ENCODE data around the gene TRPM3. TPM values are rescaled to one million over a fixed set of nuclear protein-coding genes. Genes with fewer than 3 reads are reported as not detected.

Gene TRPM3
- total RNA-seq = 26.1 TPM

DNA sequence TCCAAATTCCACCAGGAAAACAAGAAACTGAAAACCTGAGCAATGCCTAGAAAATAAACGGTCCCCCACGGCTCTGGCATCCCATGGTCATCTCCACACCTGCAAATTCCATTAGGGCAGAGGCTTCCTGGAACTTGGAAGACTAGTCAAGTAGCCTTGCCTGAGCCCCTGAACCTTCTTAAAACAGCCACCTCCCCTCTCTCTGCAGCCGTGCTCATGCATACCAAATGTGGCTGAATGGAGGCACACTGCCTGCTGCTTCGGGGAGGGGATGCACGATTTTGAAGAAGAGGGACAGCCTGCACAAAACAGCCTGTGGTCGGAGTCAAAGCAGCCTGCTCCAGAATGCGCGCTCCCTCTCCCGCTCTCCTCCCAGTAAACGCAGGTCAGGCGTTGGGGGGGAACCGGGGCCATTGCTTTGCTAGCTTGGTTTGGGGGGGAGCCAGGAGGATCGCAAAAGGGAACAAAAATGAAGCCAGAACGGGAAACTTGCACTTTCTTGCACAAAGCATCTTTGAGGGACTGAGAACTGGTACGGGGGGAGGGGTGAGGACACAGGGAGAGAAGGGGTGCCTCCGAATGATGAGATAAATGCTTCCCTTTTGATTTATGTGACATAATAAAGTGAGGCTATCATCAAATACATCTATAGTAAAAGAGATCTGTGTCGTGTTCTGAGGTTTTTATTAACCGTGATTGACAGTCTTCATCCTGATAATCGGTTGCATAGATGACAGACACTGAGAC, at the start of gene TRPM3:
TRPM3 (minus strand) TSS at position 347 of the 747 bp plus-strand sequence; CDS start at position 80, 267 bp downstream.
- intact Hi-C loops (cut with DNase I) = no loop called here
- ATAC-seq (no peak), DNase-seq (ENCODE audit: low spot score) (no peak)

DNA sequence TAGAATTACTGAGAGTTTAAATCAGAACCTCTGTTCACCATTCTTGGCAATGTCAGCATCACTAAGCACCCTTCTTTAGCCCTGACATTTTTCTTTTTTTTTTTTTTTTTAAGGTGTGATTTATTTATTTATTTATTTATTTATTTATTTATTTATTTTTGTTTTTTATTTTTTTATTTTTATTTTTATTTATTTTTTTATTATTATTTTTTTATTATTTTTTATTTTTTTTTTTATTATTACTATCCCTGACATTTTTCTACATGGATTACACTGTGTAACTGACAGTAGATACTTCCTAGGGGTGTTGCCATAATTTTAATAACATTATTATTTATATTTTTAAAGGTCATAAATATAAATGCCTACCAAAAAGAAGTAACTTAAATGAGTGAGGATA, 47.0 kb upstream of the TRPM3 start:
- DNase-seq (ENCODE audit: low spot score) = no peak
- no peak for ATAC-seq
- intact Hi-C loops (cut with DNase I) = no loop called here

DNA sequence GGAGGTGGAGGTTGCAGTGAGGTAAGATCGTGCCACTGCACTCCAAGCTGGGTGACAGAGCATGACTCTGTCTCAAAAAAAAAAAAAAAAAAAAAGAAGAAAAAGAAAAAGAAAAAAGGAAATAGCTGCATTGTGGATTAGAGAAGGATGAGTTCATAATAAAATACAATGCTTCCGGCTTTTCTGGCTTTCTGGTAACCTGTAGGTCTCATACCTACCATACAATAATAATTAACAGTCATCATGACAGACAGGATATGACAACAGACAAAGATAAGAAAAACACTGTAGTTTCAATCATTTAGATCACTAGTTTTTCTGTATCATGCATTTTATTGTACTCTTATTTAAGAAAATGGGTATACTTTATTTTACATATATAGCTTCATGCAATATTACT, 40.7 kb upstream of the TRPM3 start:
- DNase-seq (ENCODE audit: low spot score) (no peak), ATAC-seq (no peak)
- intact Hi-C loops (cut with DNase I) = no loop called here

DNA sequence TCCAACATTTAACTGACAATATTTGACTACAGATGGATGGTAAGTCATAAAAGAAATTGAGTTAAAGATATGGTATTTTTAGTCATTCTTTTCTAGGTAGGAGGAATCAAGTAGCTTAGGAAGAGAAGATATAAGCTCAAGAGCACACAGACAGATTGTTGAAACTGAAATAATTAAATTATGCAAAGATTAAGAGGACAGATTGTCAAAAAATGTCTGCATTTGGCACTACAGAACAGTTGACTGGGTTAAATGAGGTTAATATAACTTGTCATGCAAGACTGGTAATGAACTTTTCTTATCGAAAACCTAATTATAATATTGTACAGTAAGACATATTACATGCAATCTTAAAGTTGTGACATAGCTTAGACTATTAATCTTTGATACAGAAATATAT, 36.3 kb upstream of the TRPM3 start:
- no peak for DNase-seq (ENCODE audit: low spot score)
- intact Hi-C loops (cut with DNase I) = no loop called here
- ATAC-seq = no peak

DNA sequence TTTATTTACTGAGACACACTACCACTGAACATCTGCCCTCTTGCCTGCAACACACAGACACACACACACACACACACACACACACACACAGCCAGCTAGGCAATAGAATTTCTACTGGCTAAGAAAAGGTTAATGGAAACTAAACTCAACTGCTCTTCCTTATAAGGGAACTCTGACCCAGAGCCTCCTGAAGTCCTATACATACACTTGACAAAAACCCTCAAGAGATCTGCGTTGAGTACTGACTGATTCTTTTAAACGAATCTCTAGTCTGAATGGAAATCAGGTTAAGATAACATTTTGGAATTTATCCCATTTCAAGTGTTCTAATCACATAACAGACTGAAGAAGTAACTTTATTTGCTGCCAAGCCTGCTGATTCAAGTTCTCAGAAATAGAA, 25.9 kb upstream of the TRPM3 start:
- ATAC-seq (no peak), DNase-seq (ENCODE audit: low spot score) (no peak)
- intact Hi-C loops (cut with DNase I) = no loop called here

DNA sequence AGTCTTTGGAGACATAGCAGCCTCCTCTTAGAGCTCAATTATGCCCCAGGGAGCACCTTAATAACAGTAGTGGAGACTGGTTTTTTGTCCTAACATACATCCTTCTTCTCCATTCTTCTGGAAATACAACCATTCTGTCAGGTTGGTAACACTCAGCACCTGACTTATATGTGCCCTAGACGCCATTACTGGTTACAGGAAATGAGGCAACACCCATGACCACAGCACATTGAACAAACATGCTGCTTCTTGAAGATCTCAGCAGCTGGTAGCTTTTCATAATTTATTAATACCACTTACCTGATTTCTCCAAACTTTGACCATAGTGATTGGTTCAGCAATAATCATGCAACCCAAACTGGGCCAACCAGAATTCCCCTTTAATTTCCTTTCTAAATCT, 25.1 kb upstream of the TRPM3 start:
- ATAC-seq (no peak), DNase-seq (ENCODE audit: low spot score) (no peak)
- intact Hi-C loops (cut with DNase I) = no loop called here

DNA sequence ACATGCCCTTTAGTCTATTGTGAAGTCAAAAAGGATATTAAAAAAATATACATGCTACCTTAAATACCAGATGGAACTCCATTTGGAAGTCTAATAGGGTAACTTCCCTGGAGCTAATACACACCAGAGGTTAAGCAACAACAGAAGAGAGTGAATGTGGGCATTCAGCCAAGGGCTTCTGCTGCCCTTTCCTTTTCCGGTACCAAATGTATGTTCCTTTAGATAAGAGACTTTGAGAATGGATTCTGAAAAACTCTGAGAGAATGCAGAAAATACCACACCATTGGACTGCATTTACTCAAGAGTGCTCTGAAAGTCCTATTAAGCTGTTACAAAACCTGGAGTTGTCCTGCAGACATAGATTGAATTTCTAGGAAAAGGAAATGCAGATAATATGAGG, 23.8 kb upstream of the TRPM3 start:
- no peak for DNase-seq (ENCODE audit: low spot score)
- no peak for ATAC-seq
- intact Hi-C loops (cut with DNase I) = no loop called here

DNA sequence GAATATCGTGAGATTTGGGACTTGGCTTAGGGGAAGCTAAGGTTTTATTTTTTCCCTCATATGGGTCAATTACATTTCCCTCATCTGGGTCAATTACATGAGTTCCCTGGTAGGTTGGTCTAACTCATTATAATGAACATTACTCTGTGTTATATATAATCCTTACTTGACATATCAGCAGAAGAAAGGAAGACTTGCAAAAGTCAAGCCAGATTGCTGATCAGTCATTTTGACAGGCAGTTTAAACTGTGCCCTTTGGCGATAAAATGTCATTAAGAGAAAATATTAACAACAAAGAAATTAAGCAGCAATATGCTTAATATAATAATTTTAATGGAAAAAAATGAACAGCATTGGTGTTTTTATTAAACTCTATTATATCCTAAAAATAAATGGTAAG, 23.1 kb upstream of the TRPM3 start:
- no peak for DNase-seq (ENCODE audit: low spot score)
- intact Hi-C loops (cut with DNase I) = no loop called here
- no peak for ATAC-seq

DNA sequence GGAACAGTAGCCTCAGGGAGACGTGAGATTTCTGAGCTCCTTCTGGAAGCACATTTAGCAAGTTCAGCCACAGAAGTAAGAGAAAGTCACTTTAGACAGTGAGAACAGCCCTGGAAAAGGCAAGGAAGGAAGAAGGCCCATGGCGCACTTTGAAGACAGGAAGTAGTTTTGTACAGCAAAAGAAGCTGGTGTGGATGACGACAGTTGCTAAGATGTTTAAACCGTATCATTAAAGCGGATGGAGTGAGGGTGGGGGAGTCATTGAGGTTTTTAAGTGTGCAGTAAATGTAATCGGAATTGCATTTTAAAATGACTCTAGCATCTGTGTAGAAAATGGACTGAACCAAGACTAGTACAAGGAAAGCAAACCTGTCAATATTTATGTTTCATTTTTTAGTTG, 15.3 kb upstream of the TRPM3 start:
- intact Hi-C loops (cut with DNase I) = no loop called here
- ATAC-seq (no peak), DNase-seq (ENCODE audit: low spot score) (no peak)

DNA sequence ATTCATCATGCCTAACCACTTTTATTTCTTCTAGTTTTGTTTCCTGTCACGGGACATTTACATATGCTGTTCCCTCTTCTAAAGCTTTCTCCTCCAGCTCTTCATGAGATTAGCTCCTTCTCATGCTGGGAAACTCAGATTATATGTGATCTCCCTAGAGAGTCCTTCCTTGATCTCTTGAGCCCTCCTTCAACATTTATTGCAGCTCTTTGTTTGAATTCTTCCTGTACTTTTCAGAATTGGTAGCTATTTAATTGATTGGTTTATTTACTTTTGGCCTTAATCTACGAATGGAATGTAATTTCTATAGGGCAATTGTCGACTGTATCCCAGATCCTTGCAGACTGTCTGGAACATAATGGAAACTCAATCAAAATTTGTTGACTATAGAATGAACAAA, 9.7 kb upstream of the TRPM3 start:
- ATAC-seq (no peak), DNase-seq (ENCODE audit: low spot score) (no peak)
- intact Hi-C loops (cut with DNase I) = no loop called here

DNA sequence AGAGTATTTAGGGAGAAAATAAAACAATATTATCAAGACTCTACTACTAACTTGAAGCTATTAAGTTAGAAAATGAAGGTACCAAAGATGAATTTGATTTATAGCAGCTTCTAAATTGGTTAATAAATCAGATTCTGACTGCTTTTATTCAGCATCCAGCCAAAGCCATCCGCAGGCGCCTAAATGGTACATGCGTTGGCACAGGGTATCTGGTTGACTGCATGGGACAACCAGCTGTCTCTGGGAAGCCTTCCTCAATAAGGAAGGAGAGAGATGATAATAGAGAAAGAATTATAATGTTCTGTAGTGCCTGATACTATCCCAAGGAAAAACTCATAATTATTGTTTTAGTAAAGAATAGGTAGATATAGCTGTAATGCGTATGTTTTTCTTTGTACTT, 9.1 kb upstream of the TRPM3 start:
- intact Hi-C loops (cut with DNase I) = no loop called here
- ATAC-seq (no peak), DNase-seq (ENCODE audit: low spot score) (no peak)

DNA sequence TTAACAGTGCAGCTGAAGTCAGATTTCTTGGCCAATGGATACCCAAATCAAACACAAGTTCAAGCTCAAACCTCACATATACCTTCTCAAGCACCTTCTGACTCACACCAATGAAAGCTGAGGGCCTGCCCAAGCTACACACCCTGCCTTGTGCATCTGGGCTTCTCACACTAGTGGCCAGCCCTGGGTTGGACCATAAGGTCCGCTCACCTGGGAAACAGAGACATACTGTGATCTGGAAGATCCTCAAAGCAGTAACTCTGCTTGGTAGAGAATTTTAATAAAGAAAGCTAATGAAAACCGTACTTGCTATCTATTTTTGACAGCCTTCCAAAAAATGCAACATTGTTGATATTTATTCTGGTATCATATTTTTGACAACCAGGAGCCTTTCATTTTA, 7.4 kb upstream of the TRPM3 start:
- ATAC-seq (no peak), DNase-seq (ENCODE audit: low spot score) (no peak)
- intact Hi-C loops (cut with DNase I) = no loop called here

DNA sequence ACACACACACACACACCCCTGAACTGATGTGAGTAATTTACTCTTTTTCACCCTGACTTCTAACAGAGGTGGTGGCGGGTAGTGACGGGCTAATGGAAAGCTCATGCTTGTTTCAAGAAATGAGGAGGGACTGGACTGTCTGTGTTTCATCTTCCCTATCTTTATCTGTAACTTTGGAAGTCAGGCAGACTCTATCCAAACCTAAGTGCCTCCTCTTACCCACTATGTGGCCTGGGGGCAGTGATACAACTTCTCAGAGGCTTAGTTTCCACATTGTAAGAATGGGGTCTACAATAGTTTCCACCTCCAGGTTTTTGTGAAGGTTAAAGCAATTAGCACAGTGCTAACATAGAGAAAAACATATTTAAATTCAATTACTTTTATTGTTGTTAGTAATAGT, 5.9 kb upstream of the TRPM3 start:
- no peak for ATAC-seq
- no peak for DNase-seq (ENCODE audit: low spot score)
- intact Hi-C loops (cut with DNase I) = no loop called here

DNA sequence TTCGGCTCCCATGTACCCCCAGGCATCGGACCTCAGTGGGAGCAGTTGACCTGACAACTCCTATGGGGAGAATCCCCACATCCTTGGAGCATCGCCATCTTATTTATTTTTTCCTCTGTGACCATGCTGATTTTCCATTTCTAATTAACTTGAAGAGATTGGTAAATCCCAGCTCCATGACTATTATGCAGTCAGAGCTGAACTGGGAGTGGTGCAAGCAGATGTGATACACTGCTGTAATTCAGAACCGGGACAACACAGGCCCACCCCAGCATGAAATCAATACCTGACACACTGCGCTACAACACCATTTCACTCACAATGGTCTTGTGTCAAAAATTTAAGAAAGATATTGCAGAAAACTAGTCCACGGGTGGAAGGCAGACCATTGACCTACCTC, 1.0 kb upstream of the TRPM3 start:
- no peak for ATAC-seq
- intact Hi-C loops (cut with DNase I) = no loop called here
- DNase-seq (ENCODE audit: low spot score) = no peak

DNA sequence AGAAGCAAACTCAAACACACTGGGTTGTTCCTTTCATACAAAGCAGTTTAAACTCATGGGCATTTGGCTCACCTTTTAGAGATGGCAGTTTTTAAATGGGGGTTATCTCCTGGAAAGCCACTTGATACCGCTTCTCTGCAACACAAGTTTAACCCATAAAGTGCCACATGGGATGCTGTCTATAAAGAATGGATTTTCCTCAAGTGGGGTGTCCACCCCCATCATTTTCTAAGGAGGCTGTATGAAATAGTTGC, 528 bp upstream of the TRPM3 start:
- intact Hi-C loops (cut with DNase I) = no loop called here
- ATAC-seq (no peak), DNase-seq (ENCODE audit: low spot score) (no peak)

DNA sequence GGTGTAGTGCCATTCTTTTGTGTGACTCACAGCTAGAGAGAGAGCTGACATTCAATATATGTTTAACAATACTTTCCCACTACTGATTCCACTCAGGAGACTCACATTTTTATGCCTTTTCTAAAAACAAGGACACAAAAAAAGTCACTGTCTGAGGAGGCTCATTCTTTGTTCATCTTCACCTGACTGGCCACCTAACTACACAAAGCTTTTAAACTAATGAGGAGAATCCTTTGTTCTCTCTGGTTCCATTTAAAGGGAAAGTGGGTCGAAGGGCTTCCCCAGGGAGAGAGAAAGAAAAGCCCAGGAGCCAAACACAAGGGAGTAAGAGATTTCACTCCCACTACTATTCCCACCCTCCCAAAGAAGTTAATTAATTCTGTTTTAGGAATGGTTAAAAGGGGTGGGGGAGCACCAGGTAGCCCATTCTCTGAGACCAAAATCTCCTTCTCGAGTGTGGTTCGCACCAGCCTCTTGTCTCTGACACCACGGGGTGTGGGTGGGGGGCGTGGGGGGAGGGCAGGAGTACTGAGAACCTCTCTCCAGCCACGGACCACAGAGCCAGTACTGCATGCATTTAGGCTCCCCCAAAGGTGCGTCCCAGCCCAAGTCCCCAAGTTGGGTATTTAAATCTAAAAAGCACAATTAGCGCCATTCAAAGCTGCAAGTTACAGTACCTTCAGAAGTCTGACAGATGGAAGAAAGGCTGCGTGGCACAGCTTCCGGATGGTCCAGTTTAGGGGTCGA, 747 bp downstream of the TRPM3 start:
- intact Hi-C loops (cut with DNase I) = no loop called here

DNA sequence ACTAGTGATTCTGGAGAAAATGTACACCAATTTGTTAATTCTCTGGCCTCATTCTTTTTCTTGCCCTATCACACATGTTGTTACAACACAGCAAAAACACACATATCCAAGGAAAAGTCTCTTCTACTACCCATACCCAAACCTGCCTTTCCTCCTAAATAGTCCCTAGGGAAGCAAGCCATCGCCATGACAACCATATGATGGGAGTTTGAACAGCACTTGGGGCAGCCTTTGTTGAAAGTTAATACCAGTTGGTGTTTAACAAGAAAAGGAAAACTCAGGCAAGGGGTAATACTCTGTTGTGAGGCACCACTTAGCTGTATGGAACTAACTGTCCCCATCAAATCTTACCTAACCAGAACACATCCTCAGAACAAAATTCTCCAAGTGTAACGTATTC, 1.7 kb downstream of the TRPM3 start:
- intact Hi-C loops (cut with DNase I) = no loop called here
- ATAC-seq (no peak), DNase-seq (ENCODE audit: low spot score) (no peak)

More for the DNA sequence above, 747 bp downstream of the TRPM3 start:
- ATAC-seq (no peak), DNase-seq (ENCODE audit: low spot score) (no peak)

DNA sequence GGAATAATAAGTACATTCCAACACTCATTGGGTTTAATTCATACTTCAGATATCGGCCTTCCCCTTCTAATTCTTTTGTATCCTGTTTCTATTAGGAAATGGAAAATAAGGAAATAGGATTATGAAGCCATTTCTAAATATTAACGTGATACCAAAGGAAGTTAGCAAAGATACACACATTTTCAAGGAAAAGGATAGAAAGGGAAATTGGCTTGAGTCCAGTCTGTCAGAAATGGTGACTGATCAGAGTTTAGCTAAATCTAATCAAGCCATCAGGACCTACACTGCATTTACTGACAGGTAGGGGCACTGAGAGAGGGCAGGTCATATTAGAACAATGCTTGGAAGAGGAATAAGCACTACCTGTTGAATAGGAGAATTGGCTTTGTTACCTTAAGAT, 3.1 kb downstream of the TRPM3 start:
- no peak for ATAC-seq
- intact Hi-C loops (cut with DNase I) = no loop called here
- DNase-seq (ENCODE audit: low spot score) = no peak

DNA sequence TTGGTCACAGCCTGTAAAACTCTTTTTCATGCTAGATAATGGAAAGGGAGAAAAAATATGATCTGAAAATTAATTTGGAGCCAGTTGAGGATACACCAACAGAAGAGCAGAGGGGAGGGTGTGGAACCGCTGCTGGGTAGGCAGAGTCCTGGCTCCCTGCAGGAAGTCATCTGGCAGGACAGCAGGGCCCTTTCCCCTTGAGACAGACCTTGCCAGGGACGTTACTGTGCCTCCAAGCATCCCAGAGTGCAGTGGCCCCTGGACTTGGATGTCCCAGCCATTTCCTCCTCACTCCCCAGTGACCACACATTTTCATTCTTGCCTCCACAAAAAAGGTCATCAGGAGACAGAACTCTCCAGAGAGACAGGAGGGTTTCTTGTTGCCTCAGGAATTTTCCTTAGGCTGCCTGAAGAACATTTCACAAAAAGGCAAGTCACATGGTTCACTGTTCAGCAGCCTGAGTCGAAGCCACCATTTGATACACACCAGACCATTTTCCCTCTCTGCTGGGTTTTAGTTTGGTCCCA, 5.9 kb downstream of the TRPM3 start:
- no peak for DNase-seq (ENCODE audit: low spot score)
- intact Hi-C loops (cut with DNase I) = no loop called here
- ATAC-seq = no peak

DNA sequence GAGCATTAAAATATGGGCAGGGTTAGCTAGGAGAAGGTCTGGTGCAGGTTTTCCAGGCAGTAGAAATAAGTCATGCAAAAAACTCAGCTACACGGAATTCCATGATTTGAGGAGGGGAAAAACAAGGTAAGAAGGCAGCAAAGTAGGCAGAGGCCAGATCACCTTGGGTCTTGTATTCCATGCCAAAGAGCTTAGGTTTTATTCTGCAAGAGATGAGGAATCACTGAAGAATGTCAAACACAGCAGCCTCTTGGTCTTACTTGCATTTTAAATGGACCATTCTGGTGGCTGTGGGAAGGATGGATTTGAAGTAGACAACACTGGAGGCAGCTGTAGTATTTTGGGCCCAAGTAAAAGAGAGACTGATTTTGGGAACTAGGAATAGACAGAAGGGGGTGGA, 8.6 kb downstream of the TRPM3 start:
- intact Hi-C loops (cut with DNase I) = no loop called here
- DNase-seq (ENCODE audit: low spot score) (no peak), ATAC-seq (no peak)

DNA sequence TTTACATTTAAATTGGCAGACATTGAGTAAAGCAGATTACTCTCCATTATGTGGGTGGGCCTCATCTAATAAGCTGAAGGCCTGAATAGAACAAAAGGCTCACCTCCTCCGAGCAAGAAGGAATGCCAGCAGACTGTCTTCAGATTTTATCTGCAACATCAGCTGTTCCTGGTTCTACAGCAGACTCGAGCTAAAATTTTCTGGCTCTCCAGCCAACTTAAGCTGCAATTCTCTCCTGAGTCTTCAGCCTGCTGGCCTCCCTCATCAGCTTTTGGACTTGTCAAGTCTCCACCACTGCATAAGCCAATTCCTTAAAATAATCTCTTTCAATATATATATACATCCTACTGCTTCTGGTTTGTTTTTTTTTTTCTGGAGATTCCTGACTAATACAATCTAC, 12.5 kb downstream of the TRPM3 start:
- no peak for DNase-seq (ENCODE audit: low spot score)

More for the DNA sequence above, 12.5 kb downstream of the TRPM3 start:
- intact Hi-C loops (cut with DNase I) = no loop called here
- ATAC-seq = no peak

Measured in sciatic nerve (tissue), 2 donors.